Lower leg skin (tissue), 4 donors: ENCODE results near the gene NDUFS1. TPM values are rescaled to one million over a fixed set of nuclear protein-coding genes. Genes with fewer than 3 reads are reported as not detected.
"Not testable (repeated sequence)": the region's sequence is repeated elsewhere in the genome, so short reads cannot be mapped to it uniquely, and the experiment has no call there.

Experiments used
- DNase-seq, 2 donors: peaks; one replicate each; pipeline ENCODE4 v3.0.0-alpha.2; 2019; ENCODE audit warnings: low spot score in 2 of 2
- H3K4me3 ChIP-seq: fragments of 200-600 bp; sonication (generic); 2 replicates; pipeline ENCODE4 v1.5.1; 2017; ENCODE audit warnings: mild to moderate bottlenecking, low read depth; ENCODE audit not compliant: poor library complexity, severe bottlenecking
- CTCF ChIP-seq, 3 donors: fragments of 450-650 bp; IDR thresholded peaks; one replicate each; pipeline ENCODE4 v1.5.1; 2016; ENCODE audit warnings: antibody characterized with exemption in 3 of 3, mild to moderate bottlenecking in 3 of 3, moderate library complexity in 2 of 3
- POLR2A ChIP-seq, 2 donors: fragments of 450-650 bp; IDR thresholded peaks; one replicate each; pipeline ENCODE4 v1.6.1; 2016 to 2017; ENCODE audit warnings: antibody characterized with exemption in 2 of 2, mild to moderate bottlenecking in 1 of 2, moderate library complexity in 1 of 2
- WGBS, 2 donors: methylation state at CpG; one replicate each; pipeline ENCODE4 v1.1.5; 2018; 5-methylcytosine and 5-hydroxymethylcytosine counted together
- intact Hi-C: fragments of 100-400 bp; cut with DNase I; formaldehyde crosslinking; loops from one replicate; pipeline ENCODE4 v1.15.0; 2023; ENCODE audit warnings: low total_unique reads
- total RNA-seq, 4 donors: library from RNA; depleted of rRNA; stranded (reverse); fragments of >200 nt; gene quantifications; one replicate each; pipeline ENCODE4 v1.1.0, GENCODE V29; 2016

NDUFS1 gene
- total RNA-seq, 4 donors from 2014 or later = 62.5 to 105 (median 79.9) TPM

- intact Hi-C loops = no loop called here
- WGBS, 2 donors = 72 to 76% methylated on average over 5 of the region's 5 CpGs
These were observed 13.6 kb downstream of the NDUFS1 start for GRCh38 chr2:206145665-206146064.

GRCh38 chr2:206144383-206144782, 14.9 kb downstream of the NDUFS1 start:
- intact Hi-C loops = no loop called here
- TF ChIP-seq POLR2A (IDR thresholded peaks at IDR 0.05) = no peak
- TF ChIP-seq CTCF (IDR thresholded peaks at IDR 0.05) = no peak
- 94 to 95% methylated on average over 2 of the region's 2 CpGs for WGBS, 2 donors
- H3K4me3 ChIP-seq = no peak overlapping the region
- DNase-seq = no peak

More at GRCh38 chr2:206145665-206146064, 13.6 kb downstream of the NDUFS1 start:
- no peak overlapping the region for H3K4me3 ChIP-seq
- DNase-seq = no peak
- TF ChIP-seq CTCF (IDR thresholded peaks at IDR 0.05) (no peak), POLR2A (IDR thresholded peaks at IDR 0.05) (no peak)

- intact Hi-C loops = no loop called here
- DNase-seq = no peak
- no peak overlapping the region for H3K4me3 ChIP-seq
- WGBS, 2 donors = 89 to 95% methylated on average over 4 of the region's 4 CpGs
- TF ChIP-seq POLR2A (IDR thresholded peaks at IDR 0.05) (no peak), CTCF (IDR thresholded peaks at IDR 0.05) (no peak)
These were observed 15.8 kb downstream of the NDUFS1 start for GRCh38 chr2:206143451-206143850.

- H3K4me3 ChIP-seq = no peak overlapping the region
- intact Hi-C loops = no loop called here
These were observed 31.6 kb downstream of the NDUFS1 start for GRCh38 chr2:206127656-206128055.

GRCh38 chr2:206125901-206126300, 33.3 kb downstream of the NDUFS1 start:
- DNase-seq = no peak
- H3K4me3 ChIP-seq = no peak overlapping the region
- TF ChIP-seq CTCF (IDR thresholded peaks at IDR 0.05) (no peak), POLR2A (IDR thresholded peaks at IDR 0.05) (no peak)
- intact Hi-C loops = no loop called here

More at GRCh38 chr2:206127656-206128055, 31.6 kb downstream of the NDUFS1 start:
- no peak for DNase-seq
- TF ChIP-seq CTCF (IDR thresholded peaks at IDR 0.05) = no peak

GRCh38 chr2:206122569-206122968, 36.7 kb downstream of the NDUFS1 start:
- H3K4me3 ChIP-seq, DNase-seq, intact Hi-C loops: not testable (repeated sequence)
- 92 to 98% methylated on average over 3 of the region's 3 CpGs for WGBS, 2 donors
